Measurements from ENCODE around the gene SPIB. TPM values are rescaled to one million over a fixed set of nuclear protein-coding genes. Genes with fewer than 3 reads are reported as not detected.

Gene SPIB
- total and polyA plus RNA-seq, 4 donors: 0.09 to 5.0 (median 0.36) TPM

DNA sequence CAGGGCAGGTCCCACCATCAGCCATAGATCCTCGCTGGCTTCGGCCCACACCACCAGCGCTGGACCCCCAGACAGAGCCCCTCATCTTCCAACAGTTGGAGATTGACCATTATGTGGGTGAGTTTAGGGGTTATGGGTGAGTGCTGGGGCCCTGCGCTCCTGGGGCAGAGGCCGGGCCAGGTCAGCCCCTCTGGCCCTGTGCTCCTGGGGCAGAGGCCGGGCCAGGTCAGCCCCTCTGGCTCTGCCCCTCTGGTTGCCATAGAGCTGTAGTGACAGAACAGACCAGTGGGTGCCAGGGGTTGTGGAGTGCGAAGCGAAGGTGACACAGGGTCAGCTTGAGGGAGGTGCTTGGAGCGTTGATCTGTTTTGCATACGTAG is 19.4 kb upstream of the SPIB start:
- DNase-seq (ENCODE audit: low spot score): no peak
- peaks cover 0 to 6% (median 2%) of the 10 kb centered on the region in 4 donors for H3K36me3 ChIP-seq (ENCODE audit: control insufficient read depth in 4 of 4, insufficient read depth in 3 of 4, low read depth in 1 of 4, low read length in 3 of 4)
- no peaks in the 10 kb centered on the region for H3K9me3 ChIP-seq (ENCODE audit: control insufficient read depth in 4 of 4, low read length in 3 of 4)
- no peak overlapping the region for H3K27ac ChIP-seq (ENCODE audit: low read depth in 1 of 2, low read length in 2 of 2)
- WGBS: 98% methylated on average over 10 of the region's 10 CpGs
- H3K9ac ChIP-seq (ENCODE audit: low read depth in 1 of 2, low read length in 2 of 2): no peak overlapping the region
- no peaks in the 10 kb centered on the region for H3K4me1 ChIP-seq (ENCODE audit: control insufficient read depth in 4 of 4, insufficient read depth in 4 of 4, low read length in 3 of 4)
- H3K4me3 ChIP-seq (ENCODE audit: low read depth in 1 of 3, low read length in 3 of 3): no peak overlapping the region
- TF ChIP-seq FOXA1 (IDR thresholded peaks at IDR 0.05): no peak
- TF ChIP-seq TAF1 (conservative IDR thresholded peaks at IDR 0.05): no peak
- no peak for TF ChIP-seq EGR1 (IDR thresholded peaks at IDR 0.05; ENCODE audit: low read depth in 2 of 2)
- TF ChIP-seq, protein P1, sequence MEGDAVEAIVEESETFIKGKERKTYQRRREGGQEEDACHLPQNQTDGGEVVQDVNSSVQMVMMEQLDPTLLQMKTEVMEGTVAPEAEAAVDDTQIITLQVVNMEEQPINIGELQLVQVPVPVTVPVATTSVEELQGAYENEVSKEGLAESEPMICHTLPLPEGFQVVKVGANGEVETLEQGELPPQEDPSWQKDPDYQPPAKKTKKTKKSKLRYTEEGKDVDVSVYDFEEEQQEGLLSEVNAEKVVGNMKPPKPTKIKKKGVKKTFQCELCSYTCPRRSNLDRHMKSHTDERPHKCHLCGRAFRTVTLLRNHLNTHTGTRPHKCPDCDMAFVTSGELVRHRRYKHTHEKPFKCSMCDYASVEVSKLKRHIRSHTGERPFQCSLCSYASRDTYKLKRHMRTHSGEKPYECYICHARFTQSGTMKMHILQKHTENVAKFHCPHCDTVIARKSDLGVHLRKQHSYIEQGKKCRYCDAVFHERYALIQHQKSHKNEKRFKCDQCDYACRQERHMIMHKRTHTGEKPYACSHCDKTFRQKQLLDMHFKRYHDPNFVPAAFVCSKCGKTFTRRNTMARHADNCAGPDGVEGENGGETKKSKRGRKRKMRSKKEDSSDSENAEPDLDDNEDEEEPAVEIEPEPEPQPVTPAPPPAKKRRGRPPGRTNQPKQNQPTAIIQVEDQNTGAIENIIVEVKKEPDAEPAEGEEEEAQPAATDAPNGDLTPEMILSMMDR (IDR thresholded peaks at IDR 0.05; ENCODE audit: low read depth, low read length, missing input control): no peak
- no peak for TF ChIP-seq RXRA (IDR thresholded peaks at IDR 0.05)
- H3K27me3 ChIP-seq (ENCODE audit: control insufficient read depth in 4 of 4, insufficient read depth in 4 of 4, low read length in 3 of 4): no peaks in the 10 kb centered on the region

DNA sequence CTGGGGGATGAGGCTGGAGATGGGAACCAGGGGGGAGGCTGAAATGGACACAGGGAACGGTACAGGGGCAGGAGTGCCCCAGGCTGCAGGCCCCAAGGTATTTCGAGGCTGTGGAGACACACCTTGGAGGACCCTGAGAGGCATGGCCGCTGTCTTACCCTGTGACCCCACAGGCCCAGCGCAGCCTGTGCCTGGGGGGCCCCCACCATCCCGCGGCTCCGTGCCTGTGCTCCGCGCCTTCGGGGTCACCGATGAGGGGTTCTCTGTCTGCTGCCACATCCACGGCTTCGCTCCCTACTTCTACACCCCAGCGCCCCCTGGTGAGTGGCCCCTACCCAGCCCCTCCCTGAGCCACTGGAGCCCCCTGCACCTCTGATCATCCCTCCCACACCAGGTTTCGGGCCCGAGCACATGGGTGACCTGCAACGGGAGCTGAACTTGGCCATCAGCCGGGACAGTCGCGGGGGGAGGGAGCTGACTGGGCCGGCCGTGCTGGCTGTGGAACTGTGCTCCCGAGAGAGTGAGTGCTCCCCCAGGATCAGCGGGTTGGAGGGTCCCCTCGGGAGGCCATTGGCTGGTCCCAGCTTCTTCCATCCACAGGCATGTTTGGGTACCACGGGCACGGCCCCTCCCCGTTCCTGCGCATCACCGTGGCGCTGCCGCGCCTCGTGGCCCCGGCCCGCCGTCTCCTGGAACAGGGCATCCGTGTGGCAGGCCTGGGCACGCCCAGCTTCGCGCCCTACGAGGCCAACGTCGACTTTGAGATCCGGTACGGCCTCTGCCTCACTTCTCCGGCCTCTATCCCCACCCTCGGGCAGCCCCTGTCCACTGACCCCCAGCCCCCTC is 16.9 kb upstream of the SPIB start:
- H3K27ac ChIP-seq (ENCODE audit: low read depth in 1 of 2, low read length in 2 of 2): no peak overlapping the region
- no peak overlapping the region for H3K4me3 ChIP-seq (ENCODE audit: low read depth in 1 of 3, low read length in 3 of 3)
- H3K27me3 ChIP-seq (ENCODE audit: control insufficient read depth in 4 of 4, insufficient read depth in 4 of 4, low read length in 3 of 4): no peaks in the 10 kb centered on the region
- H3K9ac ChIP-seq (ENCODE audit: low read depth in 1 of 2, low read length in 2 of 2): no peak overlapping the region
- peak; percentile 37 for DNase-seq (ENCODE audit: low spot score)
- H3K9me3 ChIP-seq (ENCODE audit: control insufficient read depth in 4 of 4, low read length in 3 of 4): no peaks in the 10 kb centered on the region
- H3K4me1 ChIP-seq (ENCODE audit: control insufficient read depth in 4 of 4, insufficient read depth in 4 of 4, low read length in 3 of 4): no peaks in the 10 kb centered on the region
- TF ChIP-seq RXRA (IDR thresholded peaks at IDR 0.05): no peak
- TF ChIP-seq, protein P1 (IDR thresholded peaks at IDR 0.05; ENCODE audit: low read depth, low read length, missing input control): no peak
- TF ChIP-seq FOXA1 (IDR thresholded peaks at IDR 0.05): no peak
- TF ChIP-seq SP1 (IDR thresholded peaks at IDR 0.05): no peak
- TF ChIP-seq, protein P2, sequence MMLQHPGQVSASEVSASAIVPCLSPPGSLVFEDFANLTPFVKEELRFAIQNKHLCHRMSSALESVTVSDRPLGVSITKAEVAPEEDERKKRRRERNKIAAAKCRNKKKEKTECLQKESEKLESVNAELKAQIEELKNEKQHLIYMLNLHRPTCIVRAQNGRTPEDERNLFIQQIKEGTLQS (IDR thresholded peaks at IDR 0.05): no peak
- TF ChIP-seq FOXA2 (IDR thresholded peaks at IDR 0.05): no peak
- no peak for TF ChIP-seq EGR1 (IDR thresholded peaks at IDR 0.05; ENCODE audit: low read depth in 2 of 2)
- TF ChIP-seq, protein P3, sequence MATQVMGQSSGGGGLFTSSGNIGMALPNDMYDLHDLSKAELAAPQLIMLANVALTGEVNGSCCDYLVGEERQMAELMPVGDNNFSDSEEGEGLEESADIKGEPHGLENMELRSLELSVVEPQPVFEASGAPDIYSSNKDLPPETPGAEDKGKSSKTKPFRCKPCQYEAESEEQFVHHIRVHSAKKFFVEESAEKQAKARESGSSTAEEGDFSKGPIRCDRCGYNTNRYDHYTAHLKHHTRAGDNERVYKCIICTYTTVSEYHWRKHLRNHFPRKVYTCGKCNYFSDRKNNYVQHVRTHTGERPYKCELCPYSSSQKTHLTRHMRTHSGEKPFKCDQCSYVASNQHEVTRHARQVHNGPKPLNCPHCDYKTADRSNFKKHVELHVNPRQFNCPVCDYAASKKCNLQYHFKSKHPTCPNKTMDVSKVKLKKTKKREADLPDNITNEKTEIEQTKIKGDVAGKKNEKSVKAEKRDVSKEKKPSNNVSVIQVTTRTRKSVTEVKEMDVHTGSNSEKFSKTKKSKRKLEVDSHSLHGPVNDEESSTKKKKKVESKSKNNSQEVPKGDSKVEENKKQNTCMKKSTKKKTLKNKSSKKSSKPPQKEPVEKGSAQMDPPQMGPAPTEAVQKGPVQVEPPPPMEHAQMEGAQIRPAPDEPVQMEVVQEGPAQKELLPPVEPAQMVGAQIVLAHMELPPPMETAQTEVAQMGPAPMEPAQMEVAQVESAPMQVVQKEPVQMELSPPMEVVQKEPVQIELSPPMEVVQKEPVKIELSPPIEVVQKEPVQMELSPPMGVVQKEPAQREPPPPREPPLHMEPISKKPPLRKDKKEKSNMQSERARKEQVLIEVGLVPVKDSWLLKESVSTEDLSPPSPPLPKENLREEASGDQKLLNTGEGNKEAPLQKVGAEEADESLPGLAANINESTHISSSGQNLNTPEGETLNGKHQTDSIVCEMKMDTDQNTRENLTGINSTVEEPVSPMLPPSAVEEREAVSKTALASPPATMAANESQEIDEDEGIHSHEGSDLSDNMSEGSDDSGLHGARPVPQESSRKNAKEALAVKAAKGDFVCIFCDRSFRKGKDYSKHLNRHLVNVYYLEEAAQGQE (IDR thresholded peaks at IDR 0.05): no peak
- TF ChIP-seq YY1 (IDR thresholded peaks at IDR 0.05): no peak
- TF ChIP-seq, protein P4, sequence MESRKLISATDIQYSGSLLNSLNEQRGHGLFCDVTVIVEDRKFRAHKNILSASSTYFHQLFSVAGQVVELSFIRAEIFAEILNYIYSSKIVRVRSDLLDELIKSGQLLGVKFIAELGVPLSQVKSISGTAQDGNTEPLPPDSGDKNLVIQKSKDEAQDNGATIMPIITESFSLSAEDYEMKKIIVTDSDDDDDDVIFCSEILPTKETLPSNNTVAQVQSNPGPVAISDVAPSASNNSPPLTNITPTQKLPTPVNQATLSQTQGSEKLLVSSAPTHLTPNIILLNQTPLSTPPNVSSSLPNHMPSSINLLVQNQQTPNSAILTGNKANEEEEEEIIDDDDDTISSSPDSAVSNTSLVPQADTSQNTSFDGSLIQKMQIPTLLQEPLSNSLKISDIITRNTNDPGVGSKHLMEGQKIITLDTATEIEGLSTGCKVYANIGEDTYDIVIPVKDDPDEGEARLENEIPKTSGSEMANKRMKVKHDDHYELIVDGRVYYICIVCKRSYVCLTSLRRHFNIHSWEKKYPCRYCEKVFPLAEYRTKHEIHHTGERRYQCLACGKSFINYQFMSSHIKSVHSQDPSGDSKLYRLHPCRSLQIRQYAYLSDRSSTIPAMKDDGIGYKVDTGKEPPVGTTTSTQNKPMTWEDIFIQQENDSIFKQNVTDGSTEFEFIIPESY (IDR thresholded peaks at IDR 0.05): no peak
- no peak for TF ChIP-seq NR2F2 (IDR thresholded peaks at IDR 0.05)
- no peak for TF ChIP-seq HNF4G (IDR thresholded peaks at IDR 0.05)
- peaks cover 0 to 6% (median 3%) of the 10 kb centered on the region in 4 donors for H3K36me3 ChIP-seq (ENCODE audit: control insufficient read depth in 4 of 4, insufficient read depth in 3 of 4, low read depth in 1 of 4, low read length in 3 of 4)
- WGBS: 96% methylated on average over 48 of the region's 48 CpGs

Data from liver (tissue), 9 donors.